Endothelial cell of umbilical vein (primary cell): ENCODE results near the gene WDR7.

Source experiments
- CTCF ChIP-seq, 2 donors: IDR thresholded peaks; 1 replicate in 1 of 2; 2 replicates in 1 of 2; pipeline ENCODE4 v1.5.1; 2011; ENCODE audit warnings: low read length in 2 of 2, mild to moderate bottlenecking in 2 of 2, moderate library complexity in 2 of 2, control low read depth in 1 of 2, inconsistent platforms in 1 of 2, low read depth in 1 of 2; ENCODE audit not compliant: insufficient read depth in 1 of 2; ENCODE audit errors: extremely low read depth in 1 of 2
- EZH2 ChIP-seq: IDR thresholded peaks from 2 replicates; pipeline ENCODE4 v1.6.1; 2012; ENCODE audit warnings: borderline replicate concordance, low read depth, mild to moderate bottlenecking, moderate library complexity, low read length, inconsistent platforms; ENCODE audit not compliant: severe bottlenecking
- JUN ChIP-seq: IDR thresholded peaks from 2 replicates; pipeline ENCODE4 v1.6.1; 2011; ENCODE audit warnings: borderline replicate concordance, low read depth; ENCODE audit not compliant: insufficient read length, insufficient read depth
- MYC ChIP-seq: IDR thresholded peaks from one replicate; pipeline ENCODE4 v1.6.1; 2011; ENCODE audit warnings: mild to moderate bottlenecking, low read depth, low read length
- POLR2A ChIP-seq: IDR thresholded peaks from 2 replicates; pipeline ENCODE4 v1.6.1; 2012; ENCODE audit warnings: low read depth, mild to moderate bottlenecking, control low read depth, low read length
- POLR2AphosphoS5 ChIP-seq: IDR thresholded peaks from 2 replicates; pipeline ENCODE4 v1.6.1; 2012; ENCODE audit warnings: low read depth, mild to moderate bottlenecking, control low read depth, low read length, moderate library complexity; ENCODE audit not compliant: insufficient read depth
- TF ChIP-seq, protein P1 (sequence below): IDR thresholded peaks from 2 replicates; pipeline ENCODE4 v1.6.1; 2011; ENCODE audit not compliant: insufficient read depth, insufficient read length

GRCh38 chr18:56973487-56973886 is 322.3 kb downstream of the WDR7 start:
- TF ChIP-seq CTCF (IDR thresholded peaks at IDR 0.05; ENCODE audit: extremely low read depth in 1 of 2, insufficient read depth in 1 of 2, low read depth in 1 of 2, low read length in 2 of 2) (no peak), MYC (no peak), EZH2 (no peak), POLR2A (no peak), JUN (no peak), POLR2AphosphoS5 (no peak)
- TF ChIP-seq, protein P1, sequence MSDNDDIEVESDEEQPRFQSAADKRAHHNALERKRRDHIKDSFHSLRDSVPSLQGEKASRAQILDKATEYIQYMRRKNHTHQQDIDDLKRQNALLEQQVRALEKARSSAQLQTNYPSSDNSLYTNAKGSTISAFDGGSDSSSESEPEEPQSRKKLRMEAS, result no peak
